ENCODE data around the gene VAT1.

DNA sequence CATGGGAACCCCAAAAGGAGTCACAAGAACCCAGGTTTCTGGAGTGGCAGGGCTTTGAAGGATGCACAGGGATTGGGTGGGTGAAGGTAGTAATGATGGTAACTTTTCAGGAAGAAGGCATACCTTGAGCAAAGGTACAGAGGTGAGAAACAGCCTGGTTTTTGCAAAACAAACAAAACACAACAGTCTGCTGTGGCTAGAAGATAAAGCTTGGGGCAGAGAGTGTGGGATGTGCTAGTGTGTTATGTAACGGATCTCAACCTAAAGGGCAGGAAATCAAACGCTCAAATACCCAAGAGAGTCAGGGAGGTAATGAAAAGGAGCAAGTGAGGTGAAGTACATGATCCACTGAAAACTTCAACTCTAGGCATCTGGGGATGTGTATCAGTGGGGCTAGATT is 46.9 kb downstream of the VAT1 start:
- TF ChIP-seq, protein P1, sequence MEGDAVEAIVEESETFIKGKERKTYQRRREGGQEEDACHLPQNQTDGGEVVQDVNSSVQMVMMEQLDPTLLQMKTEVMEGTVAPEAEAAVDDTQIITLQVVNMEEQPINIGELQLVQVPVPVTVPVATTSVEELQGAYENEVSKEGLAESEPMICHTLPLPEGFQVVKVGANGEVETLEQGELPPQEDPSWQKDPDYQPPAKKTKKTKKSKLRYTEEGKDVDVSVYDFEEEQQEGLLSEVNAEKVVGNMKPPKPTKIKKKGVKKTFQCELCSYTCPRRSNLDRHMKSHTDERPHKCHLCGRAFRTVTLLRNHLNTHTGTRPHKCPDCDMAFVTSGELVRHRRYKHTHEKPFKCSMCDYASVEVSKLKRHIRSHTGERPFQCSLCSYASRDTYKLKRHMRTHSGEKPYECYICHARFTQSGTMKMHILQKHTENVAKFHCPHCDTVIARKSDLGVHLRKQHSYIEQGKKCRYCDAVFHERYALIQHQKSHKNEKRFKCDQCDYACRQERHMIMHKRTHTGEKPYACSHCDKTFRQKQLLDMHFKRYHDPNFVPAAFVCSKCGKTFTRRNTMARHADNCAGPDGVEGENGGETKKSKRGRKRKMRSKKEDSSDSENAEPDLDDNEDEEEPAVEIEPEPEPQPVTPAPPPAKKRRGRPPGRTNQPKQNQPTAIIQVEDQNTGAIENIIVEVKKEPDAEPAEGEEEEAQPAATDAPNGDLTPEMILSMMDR (IDR thresholded peaks at IDR 0.05) = no peak
- no peak for TF ChIP-seq POLR2A (IDR thresholded peaks at IDR 0.05)
